ENCODE data around the gene DOK4. TPM values are rescaled to one million over a fixed set of nuclear protein-coding genes. Genes with fewer than 3 reads are reported as not detected.
"Not testable (repeated sequence)": the region's sequence is repeated elsewhere in the genome, so short reads cannot be mapped to it uniquely, and the experiment has no call there.

DOK4 gene
- total RNA-seq, 2 experiments from 2014 or later = 5.7 to 6.7 TPM

- H3K27me3 Mint-ChIP-seq, H3K4me3 Mint-ChIP-seq, CTCF ChIA-PET, ATAC-seq, DNase-seq, H3K27ac Mint-ChIP-seq, POLR2A ChIA-PET: not testable (repeated sequence)
- Mint-ChIP-seq H3K9me3 (ENCODE audit: low read depth) (peaks cover 12% of the 10 kb centered on the region), H3K36me3 (ENCODE audit: low read depth) (peaks cover 53% of the 10 kb centered on the region), H3K4me1 (peaks cover 13% of the 10 kb centered on the region)
- intact Hi-C loops (cut with DNase I, micrococcal nuclease) = loop anchor here in 1 of 2 experiments (10.0 kb wide), 1 partner anchor 1184 kb away; the partner anchor contains the start of gene CNOT1
Measured at GRCh38 chr16:57440551-57440950, 45.7 kb downstream of the DOK4 start.

GRCh38 chr16:57439947-57440346 is 46.3 kb downstream of the DOK4 start:
- POLR2A ChIA-PET = not testable (repeated sequence)
- peaks cover 58% of the 10 kb centered on the region for H3K36me3 Mint-ChIP-seq (ENCODE audit: low read depth)
- CTCF ChIA-PET = interaction anchor here (1.6 kb wide), 1 partner anchor 23 kb away, joined by 6 read pairs; no protein-coding TSS in a partner anchor

GRCh38 chr16:57435838-57436237 is 50.5 kb downstream of the DOK4 start:
- ChIA-PET POLR2A (interaction anchor here (0.7 kb wide), 1 partner anchor 314 kb away, joined by 6 read pairs; no protein-coding TSS in a partner anchor), CTCF (interaction anchor here (0.8 to 1.1 kb wide), 2 partner anchors 11 to 17 kb away, joined by 3 read pairs; no protein-coding TSS in a partner anchor)
- DNase-seq = no peak
- Mint-ChIP-seq H3K4me3 (no peak overlapping the region), H3K4me1 (peaks cover 28% of the 10 kb centered on the region), H3K27ac (no peak overlapping the region), H3K9me3 (ENCODE audit: low read depth) (peaks cover 10% of the 10 kb centered on the region), H3K36me3 (ENCODE audit: low read depth) (peaks cover 66% of the 10 kb centered on the region), H3K27me3 (no peaks in the 10 kb centered on the region)
- intact Hi-C loops (cut with DNase I, micrococcal nuclease) = no loop called here
- no peak for ATAC-seq

More at GRCh38 chr16:57439947-57440346, 46.3 kb downstream of the DOK4 start:
- not testable (repeated sequence) for ATAC-seq, DNase-seq, H3K4me3 Mint-ChIP-seq, H3K27ac Mint-ChIP-seq, H3K27me3 Mint-ChIP-seq
- H3K9me3 Mint-ChIP-seq (ENCODE audit: low read depth) = peaks cover 12% of the 10 kb centered on the region
- intact Hi-C loops (cut with DNase I, micrococcal nuclease) = loop anchor here in 1 of 2 experiments (10.0 kb wide), 1 partner anchor 1185 kb away; the partner anchor contains the start of gene CNOT1
- H3K4me1 Mint-ChIP-seq = peaks cover 12% of the 10 kb centered on the region

GRCh38 chr16:57434003-57434402 is 52.3 kb downstream of the DOK4 start:
- Mint-ChIP-seq H3K27me3 (no peaks in the 10 kb centered on the region), H3K36me3 (ENCODE audit: low read depth) (peaks cover 61% of the 10 kb centered on the region), H3K27ac (peak overlapping the region; percentile 49), H3K4me1 (peaks cover 28% of the 10 kb centered on the region), H3K4me3 (no peak overlapping the region), H3K9me3 (ENCODE audit: low read depth) (no peaks in the 10 kb centered on the region)
- POLR2A ChIA-PET = no interaction called here
- intact Hi-C loops (cut with DNase I, micrococcal nuclease) = no loop called here
- CTCF ChIA-PET = interaction anchor here (1.2 to 2.7 kb wide), 4 partner anchors 13 to 134 kb away, joined by 3 to 14 read pairs (median 6); partner anchors contain the start of genes CIAPIN1 and COQ9
- DNase-seq (no peak), ATAC-seq (peak; percentile 51)

- ATAC-seq = no peak
Measured at GRCh38 chr16:57432989-57433388, 53.3 kb downstream of the DOK4 start.

GRCh38 chr16:57432505-57432904 is 53.8 kb downstream of the DOK4 start:
- peaks cover 62% of the 10 kb centered on the region for H3K36me3 Mint-ChIP-seq (ENCODE audit: low read depth)
- CTCF ChIA-PET = interaction anchor here (0.7 to 2.7 kb wide), 9 partner anchors 8 to 196 kb away, joined by 3 to 14 read pairs (median 4); no protein-coding TSS in a partner anchor

More at GRCh38 chr16:57432989-57433388, 53.3 kb downstream of the DOK4 start:
- H3K4me3 Mint-ChIP-seq = no peak overlapping the region
- DNase-seq = no peak
- H3K27me3 Mint-ChIP-seq = no peaks in the 10 kb centered on the region
- ChIA-PET CTCF (interaction anchor here (0.7 to 2.7 kb wide), 8 partner anchors 9 to 197 kb away, joined by 3 to 14 read pairs (median 4); no protein-coding TSS in a partner anchor), POLR2A (no interaction called here)
- H3K36me3 Mint-ChIP-seq (ENCODE audit: low read depth) = peaks cover 64% of the 10 kb centered on the region
- H3K27ac Mint-ChIP-seq = peak overlapping the region; percentile 49
- H3K9me3 Mint-ChIP-seq (ENCODE audit: low read depth) = no peaks in the 10 kb centered on the region
- intact Hi-C loops (cut with DNase I, micrococcal nuclease) = no loop called here
- peaks cover 28% of the 10 kb centered on the region for H3K4me1 Mint-ChIP-seq

GRCh38 chr16:57430955-57431354 is 55.3 kb downstream of the DOK4 start:
- H3K4me3 Mint-ChIP-seq = no peak overlapping the region
- H3K27ac Mint-ChIP-seq = no peak overlapping the region
- DNase-seq (no peak), ATAC-seq (no peak)
- POLR2A ChIA-PET = no interaction called here
- H3K36me3 Mint-ChIP-seq (ENCODE audit: low read depth) = peaks cover 62% of the 10 kb centered on the region
- peaks cover 28% of the 10 kb centered on the region for H3K4me1 Mint-ChIP-seq
- CTCF ChIA-PET = interaction anchor here (0.8 to 1.7 kb wide), 3 partner anchors 11 to 130 kb away, joined by 3 to 10 read pairs (median 5); no protein-coding TSS in a partner anchor
- no peaks in the 10 kb centered on the region for H3K27me3 Mint-ChIP-seq
- intact Hi-C loops (cut with DNase I, micrococcal nuclease) = no loop called here
- H3K9me3 Mint-ChIP-seq (ENCODE audit: low read depth) = no peaks in the 10 kb centered on the region

More at GRCh38 chr16:57432505-57432904, 53.8 kb downstream of the DOK4 start:
- no peak for ATAC-seq
- no peak overlapping the region for H3K4me3 Mint-ChIP-seq
- intact Hi-C loops (cut with DNase I, micrococcal nuclease) = no loop called here
- POLR2A ChIA-PET = no interaction called here
- no peak for DNase-seq
- H3K9me3 Mint-ChIP-seq (ENCODE audit: low read depth) = no peaks in the 10 kb centered on the region
- peak overlapping the region; percentile 69 for H3K27ac Mint-ChIP-seq
- H3K27me3 Mint-ChIP-seq = no peaks in the 10 kb centered on the region
- peaks cover 28% of the 10 kb centered on the region for H3K4me1 Mint-ChIP-seq

GRCh38 chr16:57427824-57428223 is 58.5 kb downstream of the DOK4 start:
- Mint-ChIP-seq H3K4me1 (peaks cover 5% of the 10 kb centered on the region), H3K4me3 (no peak overlapping the region), H3K27me3 (no peaks in the 10 kb centered on the region), H3K36me3 (ENCODE audit: low read depth) (peaks cover 40% of the 10 kb centered on the region), H3K9me3 (ENCODE audit: low read depth) (no peaks in the 10 kb centered on the region), H3K27ac (no peak overlapping the region)
- CTCF ChIA-PET = no interaction called here
- DNase-seq (no peak), ATAC-seq (no peak)
- POLR2A ChIA-PET = no interaction called here
- intact Hi-C loops (cut with DNase I, micrococcal nuclease) = no loop called here

GRCh38 chr16:57427307-57427706 is 59.0 kb downstream of the DOK4 start:
- POLR2A ChIA-PET = no interaction called here
- ATAC-seq (no peak), DNase-seq (no peak)
- Mint-ChIP-seq H3K27ac (no peak overlapping the region), H3K27me3 (no peaks in the 10 kb centered on the region), H3K9me3 (ENCODE audit: low read depth) (no peaks in the 10 kb centered on the region), H3K4me3 (no peak overlapping the region), H3K36me3 (ENCODE audit: low read depth) (peaks cover 35% of the 10 kb centered on the region), H3K4me1 (peaks cover under 1% of the 10 kb centered on the region)
- CTCF ChIA-PET = interaction anchor here (0.7 to 1.5 kb wide), 2 partner anchors 9 to 24 kb away, joined by 3 to 6 read pairs; no protein-coding TSS in a partner anchor
- intact Hi-C loops (cut with DNase I, micrococcal nuclease) = no loop called here

GRCh38 chr16:57426356-57426755 is 59.9 kb downstream of the DOK4 start:
- no peaks in the 10 kb centered on the region for H3K4me1 Mint-ChIP-seq
- no peaks in the 10 kb centered on the region for H3K27me3 Mint-ChIP-seq
- ChIA-PET CTCF (interaction anchor here (0.6 to 1.5 kb wide), 3 partner anchors 8 to 37 kb away, joined by 3 to 6 read pairs (median 3); no protein-coding TSS in a partner anchor), POLR2A (no interaction called here)
- no peak overlapping the region for H3K27ac Mint-ChIP-seq
- intact Hi-C loops (cut with DNase I, micrococcal nuclease) = no loop called here
- ATAC-seq (no peak), DNase-seq (no peak)
- peaks cover 31% of the 10 kb centered on the region for H3K36me3 Mint-ChIP-seq (ENCODE audit: low read depth)
- H3K4me3 Mint-ChIP-seq = no peak overlapping the region
- no peaks in the 10 kb centered on the region for H3K9me3 Mint-ChIP-seq (ENCODE audit: low read depth)

- no peak overlapping the region for H3K4me3 Mint-ChIP-seq
- ATAC-seq (no peak), DNase-seq (no peak)
- no peak overlapping the region for H3K27ac Mint-ChIP-seq
- no peaks in the 10 kb centered on the region for H3K9me3 Mint-ChIP-seq (ENCODE audit: low read depth)
- intact Hi-C loops (cut with DNase I, micrococcal nuclease) = no loop called here
- POLR2A ChIA-PET = no interaction called here
- CTCF ChIA-PET = interaction anchor here (0.6 to 2.1 kb wide), 5 partner anchors 8 to 267 kb away, joined by 3 to 6 read pairs (median 3); no protein-coding TSS in a partner anchor
- no peaks in the 10 kb centered on the region for H3K27me3 Mint-ChIP-seq
- H3K36me3 Mint-ChIP-seq (ENCODE audit: low read depth) = peaks cover 17% of the 10 kb centered on the region
- no peaks in the 10 kb centered on the region for H3K4me1 Mint-ChIP-seq
Measured at GRCh38 chr16:57424583-57424982, 61.7 kb downstream of the DOK4 start.

- intact Hi-C loops (cut with DNase I, micrococcal nuclease) = no loop called here
- ChIA-PET POLR2A (no interaction called here), CTCF (interaction anchor here (1.4 to 2.1 kb wide), 3 partner anchors 9 to 97 kb away, joined by 3 to 8 read pairs (median 6); no protein-coding TSS in a partner anchor)
- H3K36me3 Mint-ChIP-seq (ENCODE audit: low read depth) = peaks cover 4% of the 10 kb centered on the region
- no peak overlapping the region for H3K27ac Mint-ChIP-seq
- H3K27me3 Mint-ChIP-seq = no peaks in the 10 kb centered on the region
- no peak for ATAC-seq
- no peaks in the 10 kb centered on the region for H3K9me3 Mint-ChIP-seq (ENCODE audit: low read depth)
- peaks cover 8% of the 10 kb centered on the region for H3K4me1 Mint-ChIP-seq
- H3K4me3 Mint-ChIP-seq = no peak overlapping the region
- no peak for DNase-seq
Measured at GRCh38 chr16:57423152-57423551, 63.1 kb downstream of the DOK4 start.
